ENCODE results near the gene WDFY3.
A peak's percentile ranks its signal among the peaks of the same experiment; 100 is the strongest.

WDFY3 gene

DNA sequence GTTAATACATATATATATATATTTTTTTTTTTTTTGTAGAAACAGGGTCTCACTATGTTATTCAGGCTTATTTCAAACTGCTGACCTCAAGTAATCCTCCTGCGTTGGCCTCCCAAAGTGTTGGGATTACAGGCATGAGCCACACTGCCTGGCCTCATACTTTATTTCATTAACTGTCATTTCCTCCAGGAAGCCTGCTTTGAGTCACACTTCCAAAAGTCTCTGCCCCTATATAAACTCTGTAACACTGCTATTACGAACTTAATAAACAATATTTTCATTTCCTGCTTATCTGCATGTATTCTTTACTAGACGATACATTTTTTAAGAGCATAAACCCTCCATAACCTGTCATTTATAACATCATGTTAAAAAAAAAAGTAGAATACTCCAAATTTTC is 167.2 kb downstream of the WDFY3 start:
- H3K4me3 ChIP-seq (replicated peaks in 1 of 2; ENCODE audit: low read depth in 2 of 2, low read length in 2 of 2): no peak overlapping the region
- TF ChIP-seq, protein P1, sequence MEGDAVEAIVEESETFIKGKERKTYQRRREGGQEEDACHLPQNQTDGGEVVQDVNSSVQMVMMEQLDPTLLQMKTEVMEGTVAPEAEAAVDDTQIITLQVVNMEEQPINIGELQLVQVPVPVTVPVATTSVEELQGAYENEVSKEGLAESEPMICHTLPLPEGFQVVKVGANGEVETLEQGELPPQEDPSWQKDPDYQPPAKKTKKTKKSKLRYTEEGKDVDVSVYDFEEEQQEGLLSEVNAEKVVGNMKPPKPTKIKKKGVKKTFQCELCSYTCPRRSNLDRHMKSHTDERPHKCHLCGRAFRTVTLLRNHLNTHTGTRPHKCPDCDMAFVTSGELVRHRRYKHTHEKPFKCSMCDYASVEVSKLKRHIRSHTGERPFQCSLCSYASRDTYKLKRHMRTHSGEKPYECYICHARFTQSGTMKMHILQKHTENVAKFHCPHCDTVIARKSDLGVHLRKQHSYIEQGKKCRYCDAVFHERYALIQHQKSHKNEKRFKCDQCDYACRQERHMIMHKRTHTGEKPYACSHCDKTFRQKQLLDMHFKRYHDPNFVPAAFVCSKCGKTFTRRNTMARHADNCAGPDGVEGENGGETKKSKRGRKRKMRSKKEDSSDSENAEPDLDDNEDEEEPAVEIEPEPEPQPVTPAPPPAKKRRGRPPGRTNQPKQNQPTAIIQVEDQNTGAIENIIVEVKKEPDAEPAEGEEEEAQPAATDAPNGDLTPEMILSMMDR (IDR thresholded peaks at IDR 0.05; ENCODE audit: low read depth, low read length): no peak
- peak in 1 of 2 donors; percentile 43 for DNase-seq (ENCODE audit: low read depth in 2 of 2)

DNA sequence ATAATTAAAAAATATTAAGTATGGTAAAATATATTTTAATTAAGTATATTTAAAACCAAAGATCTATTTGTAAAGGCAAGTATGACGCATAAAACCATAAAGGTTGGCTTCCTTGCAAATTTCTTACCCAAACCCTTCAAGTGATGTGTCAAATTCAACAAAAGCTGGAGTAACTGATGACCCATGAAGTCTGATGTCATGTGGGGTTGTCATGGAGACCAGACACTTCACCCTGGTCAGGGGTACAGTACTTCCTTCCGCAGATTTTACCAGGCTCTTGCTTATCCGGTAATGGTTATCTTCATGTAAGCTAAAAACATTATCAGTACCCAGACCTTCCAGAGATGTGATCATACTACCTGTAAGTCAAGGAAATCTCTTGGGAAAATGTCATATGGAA is 170.1 kb downstream of the WDFY3 start:
- no peak overlapping the region for H3K4me3 ChIP-seq (replicated peaks in 1 of 2; ENCODE audit: low read depth in 2 of 2, low read length in 2 of 2)
- TF ChIP-seq, protein P1 (IDR thresholded peaks at IDR 0.05; ENCODE audit: low read depth, low read length): no peak
- no peak for DNase-seq (ENCODE audit: low read depth in 2 of 2)

DNA sequence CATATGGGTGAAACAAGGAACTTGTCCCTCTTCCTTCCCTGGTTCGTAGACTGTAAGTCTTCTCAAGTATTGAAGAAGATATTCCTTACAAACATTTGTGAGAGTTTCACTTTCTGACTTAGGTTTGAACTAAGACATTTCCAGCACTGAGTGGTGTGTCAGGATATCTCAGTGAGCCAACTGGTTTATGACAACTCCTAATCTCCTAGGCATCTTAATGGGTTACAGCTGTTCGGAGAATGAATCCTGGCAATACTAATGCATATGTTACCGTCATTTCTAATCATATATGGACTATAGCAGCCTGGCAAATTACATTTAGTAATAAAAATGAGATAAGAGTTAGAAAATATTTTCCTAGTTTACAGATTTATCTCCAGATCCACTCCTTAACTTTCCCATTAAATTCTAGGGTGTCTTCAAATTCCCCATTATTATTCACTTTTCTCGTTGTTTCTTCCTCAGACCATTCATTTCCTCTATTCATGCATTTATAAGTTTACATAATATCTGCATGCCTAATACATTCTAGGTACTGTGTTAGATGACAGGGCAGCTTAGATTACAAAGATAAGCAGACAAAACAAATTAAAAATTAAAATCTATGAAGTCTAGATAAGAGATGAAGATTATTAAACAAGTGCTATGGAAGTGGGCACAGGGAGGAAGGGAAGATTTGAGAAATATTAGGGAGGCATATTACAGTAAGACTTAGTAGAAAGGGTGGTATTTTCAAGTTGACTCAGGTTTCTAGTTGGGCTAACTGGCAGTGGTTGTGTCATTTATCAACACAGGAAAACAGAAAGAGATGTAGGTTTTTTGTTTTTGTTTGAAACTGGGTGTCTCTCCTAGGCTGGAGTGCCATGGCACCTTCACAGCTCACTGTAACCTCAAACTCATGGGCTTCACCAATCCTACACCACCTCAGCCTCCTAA is 173.9 kb downstream of the WDFY3 start:
- DNase-seq (ENCODE audit: low read depth in 2 of 2): no peak
- TF ChIP-seq, protein P1 (IDR thresholded peaks at IDR 0.05; ENCODE audit: low read depth, low read length): no peak
- no peak overlapping the region for H3K4me3 ChIP-seq (replicated peaks in 1 of 2; ENCODE audit: low read depth in 2 of 2, low read length in 2 of 2)

DNA sequence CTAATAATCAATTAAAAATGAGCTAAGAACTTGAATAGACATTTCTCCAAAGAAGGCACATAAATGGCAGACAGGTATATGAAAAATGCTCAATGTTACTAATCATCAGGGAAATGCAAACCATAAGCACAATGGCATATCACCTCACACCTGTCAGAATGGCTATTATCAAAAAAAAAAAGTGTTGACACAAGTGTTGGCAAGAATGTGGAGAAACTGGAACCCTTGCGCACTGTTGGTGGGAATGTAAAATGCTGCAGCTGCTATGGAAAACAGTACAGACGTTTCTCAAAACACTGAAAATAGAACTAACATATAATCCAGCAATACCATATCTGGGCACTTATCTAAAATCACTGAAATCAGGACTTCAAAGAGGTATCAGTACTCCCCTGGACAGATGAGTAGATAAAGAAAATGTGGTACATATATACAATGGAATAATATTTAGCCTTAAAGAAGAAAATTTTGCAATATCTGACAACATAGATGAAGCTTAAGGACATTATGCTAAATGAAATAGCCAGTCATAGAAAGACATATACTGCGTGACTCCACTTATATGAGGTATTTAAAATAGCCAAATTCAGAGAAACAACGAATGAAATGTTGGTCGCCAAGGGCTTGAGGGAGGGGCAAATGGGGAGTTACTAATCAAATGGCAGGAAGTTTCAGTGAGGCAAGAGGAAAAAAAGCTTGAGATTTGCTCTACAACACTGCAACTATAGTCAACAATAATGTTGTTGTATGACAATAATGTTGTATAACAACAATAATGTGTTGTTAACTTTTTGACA is 175.5 kb downstream of the WDFY3 start:
- DNase-seq (ENCODE audit: low read depth in 2 of 2): no peak
- TF ChIP-seq, protein P1 (IDR thresholded peaks at IDR 0.05; ENCODE audit: low read depth, low read length): no peak
- H3K4me3 ChIP-seq (replicated peaks in 1 of 2; ENCODE audit: low read depth in 2 of 2, low read length in 2 of 2): no peak overlapping the region

DNA sequence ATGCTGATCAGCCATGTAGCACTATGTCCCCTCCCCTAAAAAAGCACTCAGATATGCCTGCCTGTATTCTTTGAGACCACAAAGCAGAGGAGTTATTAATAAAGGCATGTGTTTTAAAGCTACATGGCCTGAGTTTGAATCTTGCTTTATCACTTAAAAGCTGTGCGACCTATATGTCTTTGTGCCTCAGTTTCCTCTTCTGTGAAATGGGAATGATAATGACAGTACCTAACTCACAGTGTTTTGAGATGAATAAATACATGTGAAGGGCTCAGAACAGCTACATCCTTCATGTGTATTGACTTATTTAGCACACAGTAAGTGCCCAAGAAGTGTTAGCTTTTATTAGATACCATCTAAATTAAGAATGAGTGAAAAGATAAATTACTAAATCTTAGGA is 180.0 kb downstream of the WDFY3 start:
- H3K4me3 ChIP-seq (replicated peaks in 1 of 2; ENCODE audit: low read depth in 2 of 2, low read length in 2 of 2): no peak overlapping the region
- DNase-seq (ENCODE audit: low read depth in 2 of 2): no peak
- TF ChIP-seq, protein P1 (IDR thresholded peaks at IDR 0.05; ENCODE audit: low read depth, low read length): no peak

DNA sequence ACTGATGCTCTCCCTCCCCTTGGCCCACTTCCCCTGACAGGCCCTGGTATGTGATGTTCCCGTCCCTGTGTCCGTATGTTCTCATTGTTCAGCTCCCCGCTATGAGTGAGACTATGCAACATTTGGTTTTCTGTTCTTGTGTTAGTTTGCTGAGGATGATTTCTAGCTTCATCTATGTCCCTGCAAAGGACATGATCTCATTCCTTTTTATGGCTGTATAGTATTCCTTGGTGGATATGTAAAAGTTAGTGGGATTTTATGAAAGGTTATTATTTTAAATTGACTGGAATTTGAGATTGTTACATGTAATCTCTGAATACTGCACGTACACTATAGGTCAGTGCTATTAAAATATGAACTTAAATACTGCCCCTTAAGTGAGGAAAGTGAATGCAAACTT is 184.0 kb downstream of the WDFY3 start:
- H3K4me3 ChIP-seq (replicated peaks in 1 of 2; ENCODE audit: low read depth in 2 of 2, low read length in 2 of 2): no peak overlapping the region
- TF ChIP-seq, protein P1 (IDR thresholded peaks at IDR 0.05; ENCODE audit: low read depth, low read length): no peak
- DNase-seq (ENCODE audit: low read depth in 2 of 2): no peak

Measured in cardiac fibroblast (primary cell).